Stimulated activated naive B cell treated with anti-CD40 and anti-IgM and Interleukin-4, amounts not matched to agents 10 μg/mL and 1 μg/mL and 100 μg/mL, for 72 hours (primary cell): ENCODE data around the gene HPSE2.

ENCODE experiments used
- ATAC-seq, 2 donors: fragments of 150-1000 bp; cut with Tn5 transposase; replicated peaks; 2 replicates each; pipeline ENCODE4 v1.10.0; 2021; ENCODE audit warnings: moderate library complexity in 1 of 2
- DNase-seq: peaks from one replicate; pipeline ENCODE4 v3.0.0; 2021
- H3K27ac Mint-ChIP-seq: one replicate; pipeline ENCODE4 v1.8.0; 2022; ENCODE audit warnings: mild to moderate bottlenecking, mixed read lengths
- H3K27me3 Mint-ChIP-seq, 2 donors: one replicate each; pipeline ENCODE4 v1.8.0; 2022; ENCODE audit warnings: mixed read lengths in 2 of 2
- H3K36me3 Mint-ChIP-seq, 2 donors: one replicate each; pipeline ENCODE4 v1.8.0; 2022; ENCODE audit warnings: mixed read lengths in 2 of 2, mild to moderate bottlenecking in 1 of 2
- H3K4me1 Mint-ChIP-seq, 2 donors: one replicate each; pipeline ENCODE4 v1.8.0; 2022; ENCODE audit warnings: mixed read lengths in 2 of 2, mild to moderate bottlenecking in 1 of 2
- H3K4me3 Mint-ChIP-seq, 2 donors: one replicate each; pipeline ENCODE4 v1.8.0; 2022; ENCODE audit warnings: mild to moderate bottlenecking in 2 of 2, mixed read lengths in 2 of 2, moderate library complexity in 1 of 2
- H3K9me3 Mint-ChIP-seq, 2 donors: one replicate each; pipeline ENCODE4 v1.8.0; 2022; ENCODE audit warnings: mixed read lengths in 2 of 2, mild to moderate bottlenecking in 1 of 2

The HPSE2 gene

GRCh38 chr10:98410135-98410743 lies 825.4 kb downstream of the HPSE2 start:
- Mint-ChIP-seq H3K36me3 (no peaks in the 10 kb centered on the region), H3K4me1 (peaks cover 15 to 25% of the 10 kb centered on the region in 2 donors), H3K27me3 (no peaks in the 10 kb centered on the region), H3K27ac (no peak overlapping the region), H3K4me3 (no peak overlapping the region), H3K9me3 (no peaks in the 10 kb centered on the region)
- DNase-seq = no peak
- ATAC-seq = no peak

DNA sequence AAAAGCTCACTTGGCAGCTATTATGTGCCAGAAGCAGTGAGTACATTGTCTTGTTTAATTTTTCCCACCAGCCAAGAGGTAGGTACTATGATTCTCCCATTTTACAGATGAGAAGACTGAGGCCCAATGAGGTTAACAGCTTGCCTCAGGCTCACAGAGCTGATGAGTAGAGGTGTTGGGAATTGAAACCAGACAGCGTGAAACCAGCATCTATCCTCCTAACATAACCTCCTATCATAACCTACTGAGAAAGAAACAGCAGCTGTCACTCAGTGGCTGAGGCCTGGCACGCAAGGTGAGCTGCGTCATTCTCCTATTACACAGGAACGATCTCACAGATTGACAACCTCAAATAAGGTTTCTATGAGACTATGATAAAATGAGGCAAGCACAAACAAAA lies 826.9 kb downstream of the HPSE2 start:
- Mint-ChIP-seq H3K9me3 (no peaks in the 10 kb centered on the region), H3K36me3 (no peaks in the 10 kb centered on the region), H3K27me3 (no peaks in the 10 kb centered on the region), H3K27ac (no peak overlapping the region), H3K4me3 (no peak overlapping the region), H3K4me1 (peaks cover 7 to 17% of the 10 kb centered on the region in 2 donors)
- ATAC-seq (no peak), DNase-seq (no peak)

DNA sequence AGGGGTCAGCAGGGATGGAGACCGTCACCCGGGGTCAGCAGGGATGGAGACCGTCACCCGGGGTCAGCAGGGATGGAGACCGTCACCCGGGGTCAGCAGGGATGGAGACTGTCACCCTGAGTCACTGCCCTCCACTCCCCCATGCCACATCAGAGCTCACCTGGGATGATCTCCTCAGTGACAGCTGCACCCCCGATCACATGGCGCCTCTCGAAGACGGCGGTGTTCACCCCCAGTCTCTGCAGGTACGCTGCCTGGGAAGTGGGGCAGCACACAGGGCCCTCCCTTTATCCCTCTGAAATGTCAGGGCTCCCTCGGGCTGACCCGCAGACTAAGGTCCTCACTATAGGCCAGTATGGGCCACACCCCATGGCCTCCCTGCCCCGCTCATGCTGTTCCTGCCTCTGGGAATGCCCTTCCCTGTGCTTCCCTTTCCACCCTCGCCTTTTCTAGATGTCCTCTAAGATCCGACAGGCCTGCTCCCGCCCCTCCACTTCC lies 827.9 kb downstream of the HPSE2 start:
- H3K4me1 Mint-ChIP-seq = peaks cover 12 to 17% of the 10 kb centered on the region in 2 donors

More for the DNA sequence above, 827.9 kb downstream of the HPSE2 start:
- H3K36me3 Mint-ChIP-seq = peaks cover 2 to 8% of the 10 kb centered on the region in 2 donors
- H3K4me3 Mint-ChIP-seq = no peak overlapping the region
- no peaks in the 10 kb centered on the region for H3K9me3 Mint-ChIP-seq
- ATAC-seq (no peak), DNase-seq (no peak)
- H3K27me3 Mint-ChIP-seq = no peaks in the 10 kb centered on the region
- no peak overlapping the region for H3K27ac Mint-ChIP-seq
